ENCODE measurements around the gene MVB12B.
"Not testable (repeated sequence)": the region's sequence is repeated elsewhere in the genome, so short reads cannot be mapped to it uniquely, and the experiment has no call there.

MVB12B gene

GRCh38 chr9:126527109-126527825, 200.6 kb downstream of the MVB12B start:
- no peak for DNase-seq

- DNase-seq: no peak
Observed at GRCh38 chr9:126528111-126528510, 201.5 kb downstream of the MVB12B start.

- DNase-seq: no peak
Observed at GRCh38 chr9:126528915-126529314, 202.3 kb downstream of the MVB12B start.

GRCh38 chr9:126531035-126531571, 204.5 kb downstream of the MVB12B start:
- DNase-seq: no peak

- no peak for DNase-seq
Observed at GRCh38 chr9:126531591-126531990, 205.0 kb downstream of the MVB12B start.

GRCh38 chr9:126532019-126532462, 205.4 kb downstream of the MVB12B start:
- DNase-seq: no peak

- no peak for DNase-seq
Observed at GRCh38 chr9:126532489-126532888, 205.9 kb downstream of the MVB12B start.

GRCh38 chr9:126532951-126533925, 206.6 kb downstream of the MVB12B start:
- no peak for DNase-seq

- DNase-seq: no peak
Observed at GRCh38 chr9:126533926-126534310, 207.3 kb downstream of the MVB12B start.

GRCh38 chr9:126534431-126535186, 208.0 kb downstream of the MVB12B start:
- DNase-seq: no peak

- DNase-seq: no peak
Observed at GRCh38 chr9:126536131-126536530, 209.5 kb downstream of the MVB12B start.

GRCh38 chr9:126536841-126537465, 210.3 kb downstream of the MVB12B start:
- no peak for DNase-seq

GRCh38 chr9:126538550-126538949, 211.9 kb downstream of the MVB12B start:
- DNase-seq: no peak

GRCh38 chr9:126540398-126540797, 213.8 kb downstream of the MVB12B start:
- DNase-seq: not testable (repeated sequence)

GRCh38 chr9:126543490-126543889, 216.9 kb downstream of the MVB12B start:
- DNase-seq: no peak

- DNase-seq: no peak
Observed at GRCh38 chr9:126545106-126545505, 218.5 kb downstream of the MVB12B start.

- DNase-seq: no peak
Observed at GRCh38 chr9:126546036-126546435, 219.4 kb downstream of the MVB12B start.

- DNase-seq: no peak
Observed at GRCh38 chr9:126548312-126548711, 221.7 kb downstream of the MVB12B start.

- no peak for DNase-seq
Observed at GRCh38 chr9:126549246-126550006, 222.8 kb downstream of the MVB12B start.

GRCh38 chr9:126550891-126551351, 224.3 kb downstream of the MVB12B start:
- no peak for DNase-seq

- no peak for DNase-seq
Observed at GRCh38 chr9:126551812-126552211, 225.2 kb downstream of the MVB12B start.
